ENCODE results near the gene AHCYL2. TPM values are rescaled to one million over a fixed set of nuclear protein-coding genes. Genes with fewer than 3 reads are reported as not detected.
A peak's percentile ranks its signal among the peaks of the same experiment; 100 is the strongest.
"Not testable (repeated sequence)": the region's sequence is repeated elsewhere in the genome, so short reads cannot be mapped to it uniquely, and the experiment has no call there.

Gene AHCYL2
- total and polyA plus RNA-seq, 8 donors: 5.1 to 16.8 (median 13.3) TPM

GRCh38 chr7:129245533-129245932 lies 20.7 kb downstream of the AHCYL2 start:
- H3K9me3 ChIP-seq: no peaks in the 10 kb centered on the region
- H3K4me1 ChIP-seq: no peaks in the 10 kb centered on the region
- H3K4me3 ChIP-seq: no peak overlapping the region
- H3K27ac ChIP-seq: no peak overlapping the region
- no peaks in the 10 kb centered on the region for H3K27me3 ChIP-seq
- intact Hi-C loops (cut with DNase I): no loop called here
- no peak for TF ChIP-seq CTCF (IDR thresholded peaks at IDR 0.05)
- FAIRE-seq (no peak), ATAC-seq (no peak), DNase-seq (no peak)
- no peaks in the 10 kb centered on the region for H3K36me3 ChIP-seq
- 87 to 99% methylated on average over 3 of the region's 3 CpGs for WGBS, 2 donors

- Histone ChIP-seq H3K27ac (no peak overlapping the region), H3K4me1 (no peaks in the 10 kb centered on the region), H3K36me3 (no peaks in the 10 kb centered on the region), H3K9me3 (no peaks in the 10 kb centered on the region), H3K4me3 (no peak overlapping the region), H3K27me3 (no peaks in the 10 kb centered on the region)
- WGBS, 2 donors: 66 to 68% methylated on average over 2 of the region's 2 CpGs
- ATAC-seq: no peak
- no peak for DNase-seq
- FAIRE-seq: no peak
- no peak for TF ChIP-seq CTCF (IDR thresholded peaks at IDR 0.05)
- intact Hi-C loops (cut with DNase I): no loop called here
These were observed 22.3 kb downstream of the AHCYL2 start for GRCh38 chr7:129247087-129247486.

GRCh38 chr7:129252128-129252527 lies 27.3 kb downstream of the AHCYL2 start:
- ATAC-seq: peak in 1 of 4 donors; percentile 37
- H3K9me3 ChIP-seq: no peaks in the 10 kb centered on the region
- no peak for FAIRE-seq
- H3K27me3 ChIP-seq: no peaks in the 10 kb centered on the region
- no peak overlapping the region for H3K4me3 ChIP-seq
- WGBS, 2 donors: 63 to 66% methylated on average over 2 of the region's 2 CpGs
- intact Hi-C loops (cut with DNase I): no loop called here
- DNase-seq: no peak
- H3K27ac ChIP-seq: no peak overlapping the region
- H3K36me3 ChIP-seq: no peaks in the 10 kb centered on the region
- H3K4me1 ChIP-seq: no peaks in the 10 kb centered on the region
- no peak for TF ChIP-seq CTCF (IDR thresholded peaks at IDR 0.05)

- intact Hi-C loops (cut with DNase I); H3K4me3 ChIP-seq; ATAC-seq; FAIRE-seq; H3K4me1 ChIP-seq; DNase-seq; H3K9me3 ChIP-seq; H3K27ac ChIP-seq; H3K27me3 ChIP-seq; H3K36me3 ChIP-seq: not testable (repeated sequence)
- WGBS, 2 donors: 92 to 93% methylated on average over 5 of the region's 5 CpGs
These were observed 27.8 kb downstream of the AHCYL2 start for GRCh38 chr7:129252603-129253002.

- Histone ChIP-seq H3K27me3 (no peaks in the 10 kb centered on the region), H3K9me3 (no peaks in the 10 kb centered on the region), H3K4me1 (no peaks in the 10 kb centered on the region), H3K4me3 (no peak overlapping the region), H3K27ac (no peak overlapping the region), H3K36me3 (no peaks in the 10 kb centered on the region)
- no peak for DNase-seq
- WGBS, 2 donors: 93 to 94% methylated on average over 4 of the region's 4 CpGs
- intact Hi-C loops (cut with DNase I): no loop called here
- no peak for FAIRE-seq
- ATAC-seq: no peak
- TF ChIP-seq CTCF (IDR thresholded peaks at IDR 0.05): no peak
These were observed 31.0 kb downstream of the AHCYL2 start for GRCh38 chr7:129255800-129256199.

GRCh38 chr7:129256221-129256620 lies 31.4 kb downstream of the AHCYL2 start:
- intact Hi-C loops (cut with DNase I): no loop called here
- DNase-seq: no peak
- no peak for ATAC-seq
- Histone ChIP-seq H3K36me3 (no peaks in the 10 kb centered on the region), H3K27ac (no peak overlapping the region), H3K9me3 (no peaks in the 10 kb centered on the region), H3K4me3 (no peak overlapping the region), H3K4me1 (no peaks in the 10 kb centered on the region), H3K27me3 (no peaks in the 10 kb centered on the region)
- WGBS, 2 donors: 90 to 92% methylated on average over 2 of the region's 2 CpGs
- no peak for TF ChIP-seq CTCF (IDR thresholded peaks at IDR 0.05)
- no peak for FAIRE-seq
